HG02981 (cell line): ENCODE results near the gene ZC3H13.
"Not testable (repeated sequence)": the region's sequence is repeated elsewhere in the genome, so short reads cannot be mapped to it uniquely, and the experiment has no call there.

Experiments
- ATAC-seq: cut with Tn5 transposase; IDR thresholded peaks from one replicate; pipeline ENCODE4 v1.9.1; 2021; ENCODE audit warnings: mild to moderate bottlenecking, moderate library complexity; ENCODE audit not compliant: unreplicated experiment

ZC3H13 gene

GRCh38 chr13:46015366-46015765 lies 37.2 kb downstream of the ZC3H13 start:
- no peak for ATAC-seq

GRCh38 chr13:46012404-46012803 lies 40.1 kb downstream of the ZC3H13 start:
- no peak for ATAC-seq

DNA sequence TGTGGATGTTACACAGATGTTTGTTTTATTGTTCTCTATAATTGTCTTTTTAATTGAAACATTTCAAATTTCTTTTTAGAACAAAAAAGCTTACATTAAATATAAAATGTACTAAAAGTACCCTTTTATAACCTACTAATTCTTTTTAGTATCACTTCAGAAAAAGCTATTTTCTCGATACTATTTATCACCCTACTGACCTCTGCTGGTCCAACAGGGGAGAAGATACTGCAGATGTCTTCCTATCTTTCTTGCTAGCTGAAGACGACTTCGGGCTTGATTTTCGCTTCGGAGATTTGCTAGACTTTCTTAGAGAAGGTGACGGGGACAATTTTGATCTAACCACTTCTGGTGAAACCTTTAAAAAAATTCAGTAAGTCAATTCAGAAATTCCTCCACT lies 42.4 kb downstream of the ZC3H13 start:
- no peak for ATAC-seq

DNA sequence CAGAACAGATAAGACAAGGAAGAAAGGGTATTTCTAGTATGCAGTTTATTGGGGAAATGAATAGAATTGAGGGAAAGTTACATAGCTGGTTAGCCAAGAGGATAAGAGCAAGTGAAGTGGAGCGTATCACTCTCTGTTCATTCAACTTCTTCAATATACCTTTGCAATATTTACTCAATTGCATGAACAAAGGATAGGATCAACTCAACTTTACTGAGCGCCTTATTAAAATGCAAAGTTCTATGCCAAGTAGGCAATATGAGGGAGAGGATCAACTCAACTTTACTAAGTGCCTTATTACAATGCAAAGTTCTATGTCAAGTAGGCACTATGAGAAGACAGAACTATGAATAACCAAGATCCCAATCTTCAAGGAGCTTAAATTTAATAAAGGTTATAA lies 43.9 kb downstream of the ZC3H13 start:
- ATAC-seq = no peak

GRCh38 chr13:46006688-46007452 lies 45.7 kb downstream of the ZC3H13 start:
- no peak for ATAC-seq

- ATAC-seq = no peak
Observed at GRCh38 chr13:46004491-46004890, 48.1 kb downstream of the ZC3H13 start.

GRCh38 chr13:45996631-45997030 lies 55.9 kb downstream of the ZC3H13 start:
- ATAC-seq = no peak

DNA sequence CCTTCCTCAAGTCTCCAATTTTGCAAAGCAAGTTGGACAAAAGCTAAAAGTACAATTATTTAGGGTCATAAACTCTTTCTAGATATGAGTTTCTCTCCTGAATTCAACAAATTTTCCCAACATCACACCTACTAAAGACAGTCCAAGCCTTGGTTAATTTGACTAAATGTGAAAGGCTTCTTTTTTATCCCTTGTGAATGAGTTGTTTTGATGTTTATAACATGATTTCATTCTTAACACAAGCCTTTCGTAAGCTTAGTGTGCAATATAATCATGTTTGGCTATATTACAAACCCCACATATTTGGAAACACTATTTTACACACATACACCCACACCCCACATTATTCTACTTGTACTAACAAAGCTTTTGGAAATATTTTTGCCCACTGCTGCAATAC lies 57.3 kb downstream of the ZC3H13 start:
- ATAC-seq = no peak

GRCh38 chr13:45994752-45995151 lies 57.8 kb downstream of the ZC3H13 start:
- no peak for ATAC-seq

DNA sequence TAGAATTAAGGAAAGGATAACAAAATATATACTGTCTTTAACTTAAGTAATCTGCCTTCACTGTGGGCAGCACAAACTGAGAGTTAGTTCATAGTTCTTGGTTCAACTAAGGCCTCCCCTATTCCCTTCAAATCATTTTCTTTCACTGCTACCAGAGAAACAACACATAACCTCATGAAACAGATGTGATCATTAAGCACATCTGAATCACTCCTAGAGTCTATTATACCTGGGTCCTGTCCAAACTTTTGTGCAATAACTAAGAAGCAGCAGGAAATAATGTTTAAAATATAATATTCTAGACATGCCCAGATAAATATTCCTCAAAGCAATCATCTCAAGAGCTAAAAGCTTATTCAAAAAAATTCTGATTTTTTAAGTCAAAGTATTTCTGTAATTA lies 62.9 kb downstream of the ZC3H13 start:
- no peak for ATAC-seq

- not testable (repeated sequence) for ATAC-seq
Observed at GRCh38 chr13:45981127-45981526, 71.4 kb downstream of the ZC3H13 start.

GRCh38 chr13:45975337-45975736 lies 77.2 kb downstream of the ZC3H13 start:
- no peak for ATAC-seq

DNA sequence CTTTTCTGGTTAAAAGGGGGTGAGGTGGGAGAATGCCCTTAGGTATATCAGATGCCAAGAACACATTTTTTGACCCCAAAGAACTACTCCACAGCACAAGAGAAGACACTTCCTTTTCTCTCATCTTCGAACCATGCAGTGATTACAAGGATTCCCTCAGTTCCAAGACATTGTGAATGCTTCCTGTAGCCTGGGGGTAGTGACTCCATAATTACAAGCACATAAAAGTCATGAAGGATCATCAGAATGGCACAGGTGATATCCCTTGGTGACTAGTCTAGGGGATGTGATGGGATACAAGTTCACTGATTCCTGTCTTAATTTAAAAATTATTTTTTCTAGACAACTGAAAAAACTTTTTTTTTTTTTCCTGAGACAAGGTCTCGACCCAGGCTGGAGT lies 78.0 kb downstream of the ZC3H13 start:
- ATAC-seq = no peak

GRCh38 chr13:45967589-45967988 lies 85.0 kb downstream of the ZC3H13 start:
- no peak for ATAC-seq

DNA sequence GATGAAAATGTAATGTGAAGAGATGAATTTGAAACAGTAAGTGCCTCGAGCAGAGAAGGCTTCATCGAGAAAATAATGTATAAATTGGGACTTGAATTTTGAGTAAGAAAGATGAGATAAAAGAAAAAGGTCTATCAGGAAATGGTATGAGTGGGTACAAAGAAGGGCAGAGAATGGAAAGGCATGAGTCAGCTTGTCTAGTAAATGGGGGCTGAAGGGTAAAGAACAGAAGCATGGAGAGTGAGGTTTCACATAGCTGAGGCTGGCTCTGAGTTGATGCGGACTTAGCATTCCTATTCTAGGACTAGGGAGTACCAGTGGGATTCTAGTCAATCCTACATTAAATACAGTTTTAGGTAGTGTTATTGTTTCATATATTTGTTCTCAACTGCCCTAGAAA lies 85.8 kb downstream of the ZC3H13 start:
- ATAC-seq = no peak

DNA sequence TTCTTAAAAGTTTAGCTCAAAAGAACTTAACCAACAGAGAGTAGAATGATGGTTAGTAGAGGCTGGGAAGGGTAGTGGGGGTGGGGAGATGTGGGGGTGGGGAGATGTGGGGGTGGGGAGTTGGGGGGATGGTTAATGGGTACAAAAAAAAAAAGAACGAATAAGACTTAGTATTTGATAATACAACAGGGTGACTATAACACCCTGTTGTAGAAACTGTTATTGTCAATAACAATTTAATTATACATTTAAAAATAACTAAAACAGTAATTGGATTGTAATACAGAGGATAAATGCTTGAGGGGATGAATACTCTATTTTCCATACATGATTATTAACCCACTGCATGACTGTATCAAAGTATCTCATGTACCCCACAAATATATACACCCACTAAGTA lies 91.1 kb downstream of the ZC3H13 start:
- no peak for ATAC-seq

GRCh38 chr13:45954836-45955800 lies 97.4 kb downstream of the ZC3H13 start:
- no peak for ATAC-seq

- no peak for ATAC-seq
Observed at GRCh38 chr13:45953082-45953481, 99.5 kb downstream of the ZC3H13 start.

GRCh38 chr13:45951724-45952123 lies 100.8 kb downstream of the ZC3H13 start:
- no peak for ATAC-seq

DNA sequence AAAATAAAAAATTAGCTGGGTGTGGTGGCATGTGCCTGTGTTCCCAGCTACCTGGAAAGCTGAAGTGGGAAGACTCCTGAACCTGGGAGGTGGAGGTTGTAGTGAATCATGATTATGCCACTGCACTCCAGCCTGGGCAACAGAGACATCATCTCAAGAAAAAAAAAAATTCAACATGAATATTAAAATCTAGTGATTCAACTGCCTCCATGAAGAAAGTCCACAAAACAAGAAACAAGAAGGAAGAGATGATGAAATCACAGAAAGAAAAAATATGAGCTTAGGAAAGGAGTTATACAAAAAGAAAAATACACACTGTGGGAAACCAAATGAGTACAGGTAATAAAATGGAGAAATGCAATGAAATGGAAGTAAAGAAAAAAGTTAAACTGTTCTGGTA lies 101.4 kb downstream of the ZC3H13 start:
- ATAC-seq = no peak

DNA sequence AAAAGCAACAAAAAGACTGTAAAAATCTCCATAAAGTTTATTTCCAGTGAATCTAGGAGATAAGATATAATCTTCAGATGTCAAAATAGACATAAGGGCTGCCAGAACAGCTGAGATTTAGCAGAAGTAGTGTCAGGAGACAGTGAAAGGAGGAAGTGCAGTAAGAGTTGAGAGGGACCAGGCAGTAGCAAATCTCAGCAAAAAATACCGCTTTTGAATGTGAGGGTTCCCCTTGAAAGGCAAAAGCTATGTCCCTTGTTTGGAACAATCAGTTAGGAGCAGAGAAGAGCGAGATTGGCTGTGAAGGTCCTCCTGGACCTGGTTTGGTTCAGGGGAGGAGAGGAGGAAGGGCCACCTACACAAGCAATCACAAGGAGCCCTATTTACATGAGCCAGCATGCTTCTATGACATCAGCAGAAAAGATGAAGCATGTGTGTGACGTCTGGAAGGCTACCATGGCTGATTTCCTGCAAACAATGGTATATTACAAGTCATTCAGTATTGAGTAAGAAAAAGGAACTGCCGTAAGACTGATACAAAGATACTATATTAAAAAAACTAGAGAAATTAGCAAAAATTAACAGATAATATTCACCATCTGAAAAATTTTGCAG lies 102.1 kb downstream of the ZC3H13 start:
- no peak for ATAC-seq

DNA sequence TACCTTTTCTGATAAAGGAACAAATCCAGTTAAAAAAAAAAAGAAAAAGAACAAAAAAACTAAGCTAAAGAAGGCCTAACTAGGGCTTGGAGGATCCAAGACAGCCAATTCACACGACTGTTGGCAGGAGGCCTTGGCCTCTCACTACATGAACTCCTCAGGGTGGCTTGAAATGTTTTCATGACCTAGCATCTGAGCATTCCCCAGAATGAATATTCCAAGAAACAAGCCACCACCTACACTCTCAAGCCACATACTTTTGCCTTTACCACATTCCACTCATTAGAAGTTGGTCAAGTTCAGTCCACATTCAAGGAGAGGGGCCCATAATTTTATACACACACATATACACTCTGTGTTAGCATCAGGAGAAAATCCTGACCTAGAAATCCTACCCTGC lies 103.4 kb downstream of the ZC3H13 start:
- ATAC-seq = no peak
